Duodenal mucosa (tissue), 2 donors: ENCODE data around the gene PITPNM2.

Experiments used
- H3K27ac ChIP-seq: one replicate; pipeline ENCODE4 v1.7.0; 2013; ENCODE audit warnings: low read depth, low read length
- H3K27me3 ChIP-seq, 2 donors: one replicate each; pipeline ENCODE4 v1.7.0; 2013; ENCODE audit warnings: low read length in 2 of 2, control low read depth in 1 of 2; ENCODE audit not compliant: insufficient read depth in 2 of 2, control insufficient read depth in 1 of 2
- H3K36me3 ChIP-seq, 2 donors: one replicate each; pipeline ENCODE4 v1.7.0; 2013; ENCODE audit warnings: low read length in 2 of 2, control low read depth in 1 of 2; ENCODE audit not compliant: insufficient read depth in 2 of 2, control insufficient read depth in 1 of 2
- H3K4me1 ChIP-seq, 2 donors: one replicate each; pipeline ENCODE4 v1.7.0; 2013; ENCODE audit warnings: low read length in 2 of 2, control low read depth in 1 of 2; ENCODE audit not compliant: insufficient read depth in 2 of 2, control insufficient read depth in 1 of 2
- H3K4me3 ChIP-seq, 2 donors: one replicate each; pipeline ENCODE4 v1.7.0; 2013; ENCODE audit warnings: low read length in 2 of 2, low read depth in 1 of 2
- H3K9ac ChIP-seq, 2 donors: one replicate each; pipeline ENCODE4 v1.7.0; 2013; ENCODE audit warnings: low read length in 2 of 2, low read depth in 1 of 2
- H3K9me3 ChIP-seq, 2 donors: one replicate each; pipeline ENCODE4 v1.7.0; 2013; ENCODE audit warnings: low read length in 2 of 2, control low read depth in 1 of 2; ENCODE audit not compliant: control insufficient read depth in 1 of 2

PITPNM2 gene

DNA sequence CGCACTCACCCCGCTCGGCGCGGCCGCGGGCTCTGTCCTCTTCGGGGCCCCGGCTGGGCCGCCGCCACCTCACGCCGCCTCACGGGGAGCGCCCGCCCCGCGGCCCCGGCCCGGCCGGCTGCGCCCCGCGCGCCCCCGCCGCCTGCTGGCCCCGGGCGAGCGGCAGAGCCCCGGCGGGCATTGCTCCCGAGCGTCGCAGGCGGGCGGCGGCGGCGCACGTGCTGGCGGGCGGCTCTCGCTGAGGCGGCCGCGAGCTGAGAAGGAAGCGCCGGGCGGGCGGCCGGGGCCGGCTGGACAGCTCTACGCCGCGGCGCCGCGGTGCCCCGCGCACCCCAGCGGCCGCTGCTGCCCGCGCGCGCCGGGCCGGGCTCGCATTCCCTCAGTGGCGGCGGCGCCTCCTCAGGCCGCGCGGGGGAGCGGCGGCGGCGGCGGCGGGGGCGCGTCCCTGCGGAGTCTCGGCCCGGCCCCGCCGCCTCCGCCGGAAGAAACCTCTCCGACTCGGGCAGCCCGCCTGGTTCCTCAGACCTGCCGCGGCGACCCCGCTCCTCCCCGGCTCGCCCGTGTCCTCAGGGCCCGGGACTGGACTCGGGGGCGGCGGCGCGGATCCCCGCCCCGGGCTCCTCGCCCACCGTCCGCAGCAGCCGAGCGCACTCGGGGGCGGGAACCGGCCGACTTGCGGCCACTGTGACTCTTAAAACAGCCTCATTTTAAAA lies at the start of gene PITPNM2:
TSS of gene PITPNM2 (minus strand) at position 347 of the 713 bp plus-strand sequence. CDS start 116,500 bp downstream, outside the sequence.
- H3K9ac ChIP-seq, result peak within 1 kb of the TSS; percentile 69 to 75
- peaks cover 0 to 4% of the 10 kb centered on the region in 2 donors for H3K36me3 ChIP-seq
- H3K27me3 ChIP-seq, result peaks cover 0 to 4% of the 10 kb centered on the region in 2 donors
- H3K4me1 ChIP-seq, result peaks cover 17 to 20% of the 10 kb centered on the region in 2 donors
- peak within 1 kb of the TSS; percentile 68 for H3K27ac ChIP-seq
- H3K9me3 ChIP-seq, result no peaks in the 10 kb centered on the region
- H3K4me3 ChIP-seq, result peak within 1 kb of the TSS; percentile 71 to 74

DNA sequence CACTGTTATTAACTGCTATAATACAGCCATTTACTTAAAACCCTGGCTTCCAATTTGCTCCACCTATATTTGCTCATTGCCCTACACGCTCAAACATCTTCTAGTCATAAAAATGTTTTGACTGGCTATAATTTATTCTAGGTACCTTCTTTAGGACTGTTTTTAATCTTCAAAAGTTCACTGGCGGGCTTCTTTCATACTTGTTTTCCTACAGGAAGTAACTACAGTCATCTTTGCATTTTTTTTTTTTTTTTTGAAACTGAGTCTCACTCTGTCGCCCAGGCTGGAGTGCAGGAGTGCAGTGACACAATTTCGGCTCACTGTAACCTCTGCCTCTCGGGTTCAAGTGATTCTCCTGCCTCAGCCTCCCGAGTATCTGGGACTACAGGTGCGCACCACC lies 49.5 kb upstream of the PITPNM2 start:
- Histone ChIP-seq H3K27ac (no peak overlapping the region), H3K9me3 (no peaks in the 10 kb centered on the region), H3K4me3 (no peak overlapping the region), H3K4me1 (no peaks in the 10 kb centered on the region), H3K9ac (no peak overlapping the region), H3K36me3 (peaks cover 18 to 32% of the 10 kb centered on the region in 2 donors), H3K27me3 (no peaks in the 10 kb centered on the region)

DNA sequence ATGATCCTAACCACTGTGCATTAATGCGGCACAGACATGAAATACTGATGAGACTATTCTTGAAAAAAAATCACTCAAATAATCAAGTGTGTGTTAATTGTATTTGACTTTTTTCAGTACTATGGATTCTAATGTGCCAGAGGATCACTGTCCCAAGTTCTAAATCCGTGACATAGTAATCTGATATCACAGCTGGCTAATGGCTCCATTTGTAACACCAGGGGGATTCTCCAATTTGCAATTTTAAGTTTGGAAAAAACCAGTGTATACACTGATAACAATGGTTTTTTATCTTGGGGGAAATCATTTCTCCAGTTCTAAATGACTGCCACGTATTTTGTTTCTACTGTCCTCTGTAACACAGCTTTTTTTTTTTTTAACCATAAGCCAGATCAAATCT lies 49.0 kb upstream of the PITPNM2 start:
- no peaks in the 10 kb centered on the region for H3K9me3 ChIP-seq
- H3K4me1 ChIP-seq, result no peaks in the 10 kb centered on the region
- H3K27ac ChIP-seq, result no peak overlapping the region
- H3K4me3 ChIP-seq, result no peak overlapping the region
- H3K36me3 ChIP-seq, result peaks cover 18 to 32% of the 10 kb centered on the region in 2 donors
- H3K27me3 ChIP-seq, result no peaks in the 10 kb centered on the region
- H3K9ac ChIP-seq, result no peak overlapping the region

DNA sequence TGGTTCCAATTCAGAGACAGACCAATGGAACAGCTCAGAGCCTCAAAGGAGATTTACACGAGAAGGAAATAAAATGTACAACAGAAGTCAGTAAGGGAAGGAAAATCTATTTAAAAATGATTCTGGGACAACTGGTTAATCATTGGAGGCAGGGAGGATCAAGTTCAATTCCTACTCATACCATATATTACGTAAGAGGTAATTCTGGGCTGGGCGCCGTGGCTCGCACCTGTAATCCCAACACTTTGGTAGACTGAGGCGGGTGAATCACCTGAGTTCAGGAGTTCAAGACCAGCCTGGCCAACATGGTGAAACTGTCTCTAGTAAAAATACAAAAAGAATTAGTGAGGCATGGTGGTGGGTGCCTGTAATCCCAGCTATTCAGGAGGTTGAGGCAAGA lies 36.7 kb upstream of the PITPNM2 start:
- H3K36me3 ChIP-seq, result peaks cover 0 to 46% of the 10 kb centered on the region in 2 donors

DNA sequence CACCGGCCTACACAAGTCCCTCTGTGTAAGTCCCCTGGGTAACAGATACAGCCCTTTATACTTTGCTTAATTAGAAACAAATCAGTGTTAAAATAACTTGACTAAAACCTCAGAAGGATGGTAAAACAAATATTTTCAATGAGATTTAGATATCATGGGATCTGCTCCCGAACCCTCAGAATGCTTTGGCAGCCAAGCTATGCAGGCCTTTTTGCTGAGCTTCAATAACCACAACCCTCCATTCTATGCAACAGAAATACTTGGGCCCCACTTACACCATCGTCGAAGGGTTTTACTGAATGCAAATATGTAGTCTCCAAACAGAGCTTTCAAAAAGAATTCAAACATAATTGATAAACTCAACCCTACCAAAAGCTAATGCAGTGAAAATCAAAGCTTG lies 29.3 kb upstream of the PITPNM2 start:
- H3K9ac ChIP-seq, result no peak overlapping the region
- H3K4me3 ChIP-seq, result no peak overlapping the region
- H3K36me3 ChIP-seq, result peaks cover 9 to 37% of the 10 kb centered on the region in 2 donors
- H3K27me3 ChIP-seq, result no peaks in the 10 kb centered on the region
- no peaks in the 10 kb centered on the region for H3K4me1 ChIP-seq
- H3K27ac ChIP-seq, result no peak overlapping the region
- H3K9me3 ChIP-seq, result no peaks in the 10 kb centered on the region

More for the DNA sequence above, 36.7 kb upstream of the PITPNM2 start:
- Histone ChIP-seq H3K4me1 (no peaks in the 10 kb centered on the region), H3K4me3 (no peak overlapping the region), H3K9ac (no peak overlapping the region), H3K27ac (no peak overlapping the region), H3K27me3 (no peaks in the 10 kb centered on the region), H3K9me3 (no peaks in the 10 kb centered on the region)

DNA sequence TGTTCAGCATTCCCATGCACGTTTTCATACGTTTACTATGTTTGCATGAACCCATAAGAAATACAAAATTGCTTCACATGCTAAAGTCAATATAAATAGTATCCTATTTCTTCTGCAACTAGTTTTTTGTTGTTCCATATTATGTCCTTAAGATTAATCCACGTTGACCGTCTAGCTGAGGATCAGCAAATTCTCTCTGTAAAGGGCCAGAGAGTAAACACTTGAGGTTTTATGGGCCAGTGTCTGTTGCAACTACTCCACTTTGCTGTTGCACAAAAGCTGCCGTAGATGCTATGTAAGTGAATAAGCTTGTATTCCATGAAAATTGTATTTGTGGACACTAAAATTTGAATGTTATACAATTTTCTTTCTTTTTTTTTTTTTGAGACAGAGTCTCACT lies 21.1 kb upstream of the PITPNM2 start:
- no peak overlapping the region for H3K4me3 ChIP-seq
- no peaks in the 10 kb centered on the region for H3K4me1 ChIP-seq
- H3K36me3 ChIP-seq, result peaks cover 4 to 30% of the 10 kb centered on the region in 2 donors
- no peaks in the 10 kb centered on the region for H3K27me3 ChIP-seq
- H3K9ac ChIP-seq, result no peak overlapping the region
- H3K9me3 ChIP-seq, result no peaks in the 10 kb centered on the region
- H3K27ac ChIP-seq, result no peak overlapping the region

DNA sequence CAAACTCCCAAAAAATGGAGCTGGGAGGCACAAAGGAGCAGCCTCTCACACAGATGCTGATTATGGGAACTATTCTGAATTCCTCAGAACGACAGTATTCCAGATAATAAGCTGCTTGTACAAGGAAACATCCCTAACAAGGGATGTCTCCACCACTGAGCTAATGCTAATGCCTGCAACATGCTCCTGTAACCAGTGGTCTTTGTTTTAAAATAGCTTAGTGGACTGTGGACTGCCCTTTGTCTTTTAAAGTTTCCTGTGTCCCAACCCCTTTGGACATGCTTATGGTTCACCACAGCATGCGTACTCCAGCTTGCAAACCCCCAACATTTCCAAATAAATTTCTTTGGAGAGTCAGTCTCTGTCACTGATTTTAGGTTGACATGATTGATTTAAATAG lies 16.4 kb upstream of the PITPNM2 start:
- H3K4me3 ChIP-seq, result no peak overlapping the region
- peaks cover 0 to 28% of the 10 kb centered on the region in 2 donors for H3K36me3 ChIP-seq

DNA sequence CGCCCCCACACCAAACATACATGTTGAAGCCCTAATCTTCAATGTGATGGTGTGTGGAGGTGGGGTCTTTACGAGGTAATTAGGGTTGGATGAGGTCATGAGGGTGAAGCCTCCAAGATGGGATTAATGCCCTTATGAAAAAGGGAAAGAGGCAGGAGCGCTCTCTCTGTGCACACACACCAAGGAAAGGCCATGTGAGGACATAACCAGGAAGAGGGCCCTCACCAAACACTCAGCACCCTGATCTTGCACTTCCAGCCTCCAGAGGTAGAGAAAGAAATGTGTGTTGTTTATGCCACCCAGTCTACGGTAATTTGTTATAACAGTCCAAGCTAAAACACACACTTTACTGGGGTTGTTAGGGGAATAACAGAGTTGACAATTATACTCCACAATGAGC lies 14.6 kb upstream of the PITPNM2 start:
- Histone ChIP-seq H3K4me1 (no peaks in the 10 kb centered on the region), H3K9ac (no peak overlapping the region), H3K27me3 (no peaks in the 10 kb centered on the region), H3K4me3 (no peak overlapping the region), H3K27ac (no peak overlapping the region), H3K36me3 (peaks cover 0 to 26% of the 10 kb centered on the region in 2 donors), H3K9me3 (no peaks in the 10 kb centered on the region)

More for the DNA sequence above, 16.4 kb upstream of the PITPNM2 start:
- Histone ChIP-seq H3K27ac (no peak overlapping the region), H3K27me3 (no peaks in the 10 kb centered on the region), H3K9ac (no peak overlapping the region), H3K9me3 (no peaks in the 10 kb centered on the region), H3K4me1 (no peaks in the 10 kb centered on the region)

DNA sequence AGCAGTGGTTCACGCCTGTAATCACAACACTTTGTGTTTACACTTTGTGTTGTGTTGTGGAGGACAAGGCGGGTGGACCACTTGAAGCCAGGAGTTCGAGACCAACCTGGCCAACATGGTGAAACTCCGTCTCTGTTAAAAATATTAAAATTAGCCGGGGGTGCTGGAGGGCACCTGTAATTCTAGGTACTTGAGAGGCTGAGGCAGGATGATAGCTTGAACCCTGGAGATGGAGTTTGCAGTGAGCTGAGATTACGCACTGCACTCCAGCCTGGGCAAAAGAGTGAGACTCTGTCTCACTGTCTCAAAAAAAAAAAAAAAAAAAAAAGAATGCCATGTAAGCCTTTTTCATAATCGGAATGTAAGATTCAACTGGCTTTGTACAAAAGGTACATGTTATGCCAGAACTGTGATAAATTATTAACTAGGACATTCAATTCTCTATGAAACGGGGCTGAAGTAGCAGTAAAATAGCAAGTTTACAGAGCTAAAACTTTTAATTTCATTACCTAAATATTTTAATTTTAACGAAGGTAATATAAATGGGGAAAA lies 13.9 kb upstream of the PITPNM2 start:
- Histone ChIP-seq H3K36me3 (peaks cover 0 to 26% of the 10 kb centered on the region in 2 donors), H3K4me3 (no peak overlapping the region), H3K9ac (no peak overlapping the region), H3K9me3 (no peaks in the 10 kb centered on the region), H3K4me1 (no peaks in the 10 kb centered on the region), H3K27me3 (no peaks in the 10 kb centered on the region), H3K27ac (no peak overlapping the region)

DNA sequence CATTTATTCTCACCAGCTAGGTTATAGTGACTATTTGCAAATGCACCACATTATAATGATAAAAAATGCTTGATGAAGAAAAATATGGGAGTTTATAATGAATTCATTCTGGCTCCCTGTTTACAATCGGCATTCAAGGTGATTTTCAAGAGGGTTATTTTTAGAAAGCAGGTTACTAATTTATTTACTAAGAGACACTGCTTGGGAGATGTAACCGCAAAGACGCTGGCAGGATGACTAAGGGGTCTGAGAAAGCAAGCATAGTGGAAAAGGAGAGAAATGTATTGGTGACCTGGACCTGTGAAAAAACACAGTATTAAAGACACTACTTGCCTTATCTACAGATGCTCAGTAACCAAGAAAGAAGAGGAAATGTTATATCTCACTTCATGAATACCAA lies 13.3 kb upstream of the PITPNM2 start:
- Histone ChIP-seq H3K9ac (no peak overlapping the region), H3K4me1 (no peaks in the 10 kb centered on the region), H3K4me3 (no peak overlapping the region), H3K9me3 (no peaks in the 10 kb centered on the region), H3K36me3 (peaks cover 0 to 26% of the 10 kb centered on the region in 2 donors), H3K27ac (no peak overlapping the region), H3K27me3 (no peaks in the 10 kb centered on the region)
